GM13977 (cell line): ENCODE measurements around the gene HEPACAM.

ENCODE experiments used
- DNase-seq: peaks from one replicate; pipeline ENCODE4 v3.0.0; 2012; ENCODE audit warnings: low spot score
- in situ Hi-C: fragments of 300-500 bp; cut with MboI; formaldehyde crosslinking; loops from one replicate; pipeline ENCODE4 v1.12.0; 2022; ENCODE audit warnings: low sequenced_read_pairs, low pct_unique_long_range_greater_than_20kb, mixed read lengths, inconsistent platforms; ENCODE audit not compliant: unreplicated experiment
- TF ChIP-seq, protein P1 (sequence below): IDR thresholded peaks from 2 replicates; pipeline ENCODE4 v1.5.1; 2012; ENCODE audit warnings: mild to moderate bottlenecking, control low read depth; ENCODE audit not compliant: insufficient read depth; ENCODE audit errors: extremely low read depth, missing control alignments

HEPACAM gene

GRCh38 chr11:124943741-124944140, 7.9 kb upstream of the HEPACAM start:
- in situ Hi-C loops = no loop called here
- TF ChIP-seq, protein P1, sequence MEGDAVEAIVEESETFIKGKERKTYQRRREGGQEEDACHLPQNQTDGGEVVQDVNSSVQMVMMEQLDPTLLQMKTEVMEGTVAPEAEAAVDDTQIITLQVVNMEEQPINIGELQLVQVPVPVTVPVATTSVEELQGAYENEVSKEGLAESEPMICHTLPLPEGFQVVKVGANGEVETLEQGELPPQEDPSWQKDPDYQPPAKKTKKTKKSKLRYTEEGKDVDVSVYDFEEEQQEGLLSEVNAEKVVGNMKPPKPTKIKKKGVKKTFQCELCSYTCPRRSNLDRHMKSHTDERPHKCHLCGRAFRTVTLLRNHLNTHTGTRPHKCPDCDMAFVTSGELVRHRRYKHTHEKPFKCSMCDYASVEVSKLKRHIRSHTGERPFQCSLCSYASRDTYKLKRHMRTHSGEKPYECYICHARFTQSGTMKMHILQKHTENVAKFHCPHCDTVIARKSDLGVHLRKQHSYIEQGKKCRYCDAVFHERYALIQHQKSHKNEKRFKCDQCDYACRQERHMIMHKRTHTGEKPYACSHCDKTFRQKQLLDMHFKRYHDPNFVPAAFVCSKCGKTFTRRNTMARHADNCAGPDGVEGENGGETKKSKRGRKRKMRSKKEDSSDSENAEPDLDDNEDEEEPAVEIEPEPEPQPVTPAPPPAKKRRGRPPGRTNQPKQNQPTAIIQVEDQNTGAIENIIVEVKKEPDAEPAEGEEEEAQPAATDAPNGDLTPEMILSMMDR = no peak
- no peak for DNase-seq

DNA sequence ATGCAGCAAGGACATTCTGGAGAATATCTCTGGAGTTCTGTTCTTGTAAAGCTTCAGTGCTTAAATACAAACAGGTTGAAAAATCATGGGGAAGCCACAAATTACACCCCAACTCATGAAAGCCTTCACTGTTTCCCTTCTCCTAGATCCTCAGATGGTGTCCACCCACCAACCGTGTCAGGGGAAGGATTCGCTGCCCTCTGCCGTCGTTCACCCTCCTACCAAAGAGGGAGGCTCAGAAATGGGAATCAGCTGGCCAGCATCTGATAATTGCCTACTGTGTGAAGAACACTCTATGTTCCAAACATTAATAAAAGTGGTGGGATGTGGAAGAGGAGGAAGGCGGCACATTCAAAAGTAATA, 7.4 kb upstream of the HEPACAM start:
- in situ Hi-C loops = no loop called here
- no peak for DNase-seq

GRCh38 chr11:124942466-124943253, 6.8 kb upstream of the HEPACAM start:
- TF ChIP-seq, protein P1 = no peak
- DNase-seq = no peak
- in situ Hi-C loops = no loop called here

More for the DNA sequence above, 7.4 kb upstream of the HEPACAM start:
- TF ChIP-seq, protein P1 = no peak

- in situ Hi-C loops = no loop called here
- TF ChIP-seq, protein P1 = no peak
- no peak for DNase-seq
Observed at GRCh38 chr11:124941703-124942102, 5.9 kb upstream of the HEPACAM start.

DNA sequence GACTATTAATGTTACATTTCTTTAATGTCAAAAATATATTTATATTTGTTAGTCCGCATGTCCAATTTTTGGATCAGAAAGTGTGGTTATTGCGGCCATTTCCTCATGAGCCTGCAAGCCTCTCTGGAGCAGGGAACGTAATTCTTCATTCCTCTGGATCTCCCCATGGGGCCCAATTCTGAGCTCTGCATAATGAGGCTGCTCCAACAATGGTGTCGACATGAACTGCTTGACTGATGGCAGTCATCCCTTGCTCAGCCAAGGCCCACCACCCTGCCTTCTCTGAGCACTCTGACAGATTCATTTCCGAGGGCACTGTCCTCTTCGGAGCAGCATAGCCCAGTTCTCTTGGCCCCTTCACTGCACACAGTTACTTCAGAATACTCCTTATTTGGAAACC, 3.1 kb upstream of the HEPACAM start:
- DNase-seq = no peak
- TF ChIP-seq, protein P1 = no peak
- in situ Hi-C loops = no loop called here

DNA sequence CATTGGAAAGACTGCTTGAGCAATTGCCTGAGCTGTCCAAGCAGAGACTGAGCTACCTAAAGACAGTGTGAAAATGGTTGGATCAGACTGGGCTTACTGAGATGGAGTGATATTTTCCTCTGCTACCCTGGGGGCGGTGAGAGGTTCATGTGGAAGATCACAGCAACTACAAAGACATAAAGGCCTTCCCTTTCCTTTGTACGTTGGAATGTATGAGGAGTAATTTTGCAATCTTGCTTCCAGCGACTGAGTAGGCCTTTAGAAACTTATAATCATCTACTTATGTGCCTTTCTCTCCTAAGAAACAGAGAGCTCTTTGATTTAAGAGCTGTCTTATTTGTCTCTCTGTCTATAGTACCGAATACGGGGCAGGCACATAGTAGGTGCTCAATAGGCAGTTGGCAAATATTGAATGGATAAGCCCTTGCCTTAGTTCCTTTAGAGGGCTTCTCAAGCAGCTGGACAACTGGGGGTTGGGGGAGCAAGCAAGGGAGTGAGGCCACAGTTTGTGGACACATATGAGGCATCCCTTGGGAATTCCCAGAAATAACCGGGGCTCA, 2.4 kb upstream of the HEPACAM start:
- TF ChIP-seq, protein P1 = no peak
- in situ Hi-C loops = no loop called here
- DNase-seq = no peak
